ENCODE measurements around the gene PTGES2.
"Not testable (repeated sequence)": the region's sequence is repeated elsewhere in the genome, so short reads cannot be mapped to it uniquely, and the experiment has no call there.

PTGES2 gene

GRCh38 chr9:128136816-128137793 lies 9.6 kb upstream of the PTGES2 start:
- DNase-seq, result peak; percentile 87

GRCh38 chr9:128135561-128135960 lies 8.0 kb upstream of the PTGES2 start:
- not testable (repeated sequence) for DNase-seq

- DNase-seq, result not testable (repeated sequence)
Measured at GRCh38 chr9:128132139-128132538, 4.6 kb upstream of the PTGES2 start.

- not testable (repeated sequence) for DNase-seq
Measured at GRCh38 chr9:128131346-128131745, 3.8 kb upstream of the PTGES2 start.

- DNase-seq, result not testable (repeated sequence)
Measured at GRCh38 chr9:128130651-128131050, 3.1 kb upstream of the PTGES2 start.

- DNase-seq, result not testable (repeated sequence)
Measured at GRCh38 chr9:128129976-128130590, 2.6 kb upstream of the PTGES2 start.

GRCh38 chr9:128128836-128129590 lies 1.5 kb upstream of the PTGES2 start:
- DNase-seq, result no peak

- DNase-seq, result peak; percentile 91
Measured at GRCh38 chr9:128127990-128128835, 684 bp upstream of the PTGES2 start.

- DNase-seq, result no peak
Measured at GRCh38 chr9:128125580-128126354, 1.8 kb downstream of the PTGES2 start.

- peak; percentile 51 for DNase-seq
Measured at GRCh38 chr9:128124873-128125579, 2.5 kb downstream of the PTGES2 start.

- DNase-seq, result no peak
Measured at GRCh38 chr9:128124451-128124850, 3.1 kb downstream of the PTGES2 start.

- DNase-seq, result no peak
Measured at GRCh38 chr9:128123451-128124080, 4.0 kb downstream of the PTGES2 start.

- DNase-seq, result no peak
Measured at GRCh38 chr9:128122809-128123175, 4.7 kb downstream of the PTGES2 start.

GRCh38 chr9:128121924-128122808 lies 5.4 kb downstream of the PTGES2 start:
- no peak for DNase-seq

- DNase-seq, result no peak
Measured at GRCh38 chr9:128121466-128121810, 6.1 kb downstream of the PTGES2 start.

- DNase-seq, result no peak
Measured at GRCh38 chr9:128120741-128121465, 6.6 kb downstream of the PTGES2 start.

GRCh38 chr9:128120061-128120740 lies 7.3 kb downstream of the PTGES2 start:
- DNase-seq, result no peak
